ENCODE results near the gene EVI5. TPM values are rescaled to one million over a fixed set of nuclear protein-coding genes. Genes with fewer than 3 reads are reported as not detected.

Gene EVI5
- polyA plus RNA-seq, 2 of the 4 experiments (the other 2 are of a cell fraction): 10.2 to 10.4 TPM

DNA sequence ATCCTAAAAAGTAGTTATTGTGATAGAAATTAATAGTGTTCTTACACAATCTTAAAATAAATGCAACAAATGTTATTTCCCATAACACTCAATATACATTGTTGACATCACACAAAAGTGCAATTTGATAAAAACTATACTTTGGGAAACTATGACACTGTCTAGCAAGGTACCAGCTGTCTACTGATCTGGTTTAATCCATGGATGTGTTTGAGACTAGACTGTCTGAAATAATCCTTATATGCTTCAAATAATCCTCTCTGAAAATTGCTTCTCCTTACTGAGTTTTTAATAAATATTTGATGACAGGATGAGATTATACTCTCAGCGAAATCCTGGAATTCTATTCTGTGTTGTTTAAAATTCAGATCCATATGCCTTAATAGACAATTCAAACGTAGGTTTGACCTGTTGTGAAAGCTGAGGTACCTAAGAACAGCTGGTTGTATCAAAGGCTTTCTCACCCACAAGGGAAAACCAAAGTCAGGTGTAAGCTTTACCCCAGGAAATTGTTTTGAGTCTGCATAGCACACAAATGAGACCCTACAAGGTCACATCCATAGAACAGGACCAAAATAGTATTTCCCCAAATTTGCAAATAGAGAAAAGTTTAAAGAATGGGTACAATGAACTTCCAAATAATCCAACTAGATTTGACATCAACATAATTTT lies 289.4 kb downstream of the EVI5 start:
- no peak overlapping the region for H3K4me2 ChIP-seq
- no peaks in the 10 kb centered on the region for H3K4me1 ChIP-seq
- FAIRE-seq: no peak
- TF ChIP-seq FOXS1 (CRISPR knock-in tag; IDR thresholded peaks at IDR 0.05) (no peak), RCOR1 (IDR thresholded peaks at IDR 0.05; ENCODE audit: low read depth, low read length) (no peak), SREBF2 (IDR thresholded peaks at IDR 0.05) (no peak), ZSCAN20 (CRISPR knock-in tag; IDR thresholded peaks at IDR 0.05) (no peak), POLR2AphosphoS2 (conservative IDR thresholded peaks at IDR 0.05; ENCODE audit: low read length) (no peak), RAD21 (conservative IDR thresholded peaks at IDR 0.05 in 1 of 2, IDR thresholded peaks at IDR 0.05 in 1 of 2) (no peak), PBX3 (IDR thresholded peaks at IDR 0.05) (no peak), CBX2 (IDR thresholded peaks at IDR 0.05; ENCODE audit: borderline replicate concordance, low read depth) (no peak), FOSB (CRISPR knock-in tag; IDR thresholded peaks at IDR 0.05) (no peak)
- TF ChIP-seq, protein P1, sequence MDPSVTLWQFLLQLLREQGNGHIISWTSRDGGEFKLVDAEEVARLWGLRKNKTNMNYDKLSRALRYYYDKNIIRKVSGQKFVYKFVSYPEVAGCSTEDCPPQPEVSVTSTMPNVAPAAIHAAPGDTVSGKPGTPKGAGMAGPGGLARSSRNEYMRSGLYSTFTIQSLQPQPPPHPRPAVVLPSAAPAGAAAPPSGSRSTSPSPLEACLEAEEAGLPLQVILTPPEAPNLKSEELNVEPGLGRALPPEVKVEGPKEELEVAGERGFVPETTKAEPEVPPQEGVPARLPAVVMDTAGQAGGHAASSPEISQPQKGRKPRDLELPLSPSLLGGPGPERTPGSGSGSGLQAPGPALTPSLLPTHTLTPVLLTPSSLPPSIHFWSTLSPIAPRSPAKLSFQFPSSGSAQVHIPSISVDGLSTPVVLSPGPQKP (IDR thresholded peaks at IDR 0.05; ENCODE audit: low read depth, low read length): no peak
- no peak for ATAC-seq
- POLR2A ChIA-PET: no interaction called here
- CTCF ChIA-PET: no interaction called here
- 14% methylated on average over 2 of the region's 2 CpGs for WGBS (ENCODE audit: missing lambda C conversion rate)
- H3K4me3 ChIP-seq: no peak overlapping the region
- H3K27ac ChIP-seq: no peak overlapping the region
- DNase-seq (ENCODE audit: low read depth in 1 of 2, low spot score in 1 of 2): no peak
- H3K9me3 ChIP-seq: no peaks in the 10 kb centered on the region

DNA sequence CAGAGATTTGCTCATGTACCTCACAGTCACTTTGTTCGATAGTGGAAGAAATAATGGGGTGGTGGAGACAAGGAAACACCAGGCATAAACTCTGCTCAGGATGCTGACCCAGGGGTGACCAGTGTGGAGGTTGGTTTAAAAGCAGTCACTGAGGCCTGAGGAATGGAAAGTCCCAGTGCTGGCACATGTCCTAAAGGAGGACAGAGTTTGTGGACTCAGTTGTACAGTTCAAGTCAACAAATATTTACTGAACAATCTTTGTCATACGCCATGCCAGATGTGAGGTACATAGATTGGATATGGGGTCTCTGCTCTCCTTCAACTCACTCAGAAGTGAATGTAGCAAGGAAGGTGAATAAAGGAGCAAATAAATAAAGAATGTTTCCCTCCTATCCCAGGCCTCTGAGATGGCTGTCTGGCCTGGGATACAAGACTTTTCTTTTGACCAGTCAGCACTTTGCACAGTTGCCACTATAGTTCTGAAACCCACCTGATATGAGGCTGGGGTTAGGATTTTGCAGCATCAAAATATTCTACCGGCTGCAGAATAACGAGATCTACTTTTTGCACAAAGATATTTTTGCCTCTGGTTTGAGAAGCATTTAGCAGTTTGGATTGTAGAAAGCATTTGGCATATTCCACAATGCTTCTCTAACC lies 290.3 kb downstream of the EVI5 start:
- no peak overlapping the region for H3K4me2 ChIP-seq
- 63% methylated on average over 4 of the region's 4 CpGs for WGBS (ENCODE audit: missing lambda C conversion rate)
- no peak overlapping the region for H3K4me3 ChIP-seq
- ChIA-PET POLR2A (no interaction called here), CTCF (interaction anchor here (1.4 kb wide), 1 partner anchor 184 kb away, joined by 3 read pairs; no protein-coding TSS in a partner anchor)
- FAIRE-seq (no peak), DNase-seq (ENCODE audit: low read depth in 1 of 2, low spot score in 1 of 2) (no peak), ATAC-seq (no peak)
- no peak overlapping the region for H3K27ac ChIP-seq
- no peaks in the 10 kb centered on the region for H3K4me1 ChIP-seq
- no peak for TF ChIP-seq ZFP36 (IDR thresholded peaks at IDR 0.05; ENCODE audit: borderline replicate concordance, partially characterized antibody)
- TF ChIP-seq ATOH8 (CRISPR knock-in tag; IDR thresholded peaks at IDR 0.05; ENCODE audit: low read depth): no peak
- no peak for TF ChIP-seq BHLHE40 (IDR thresholded peaks at IDR 0.05; ENCODE audit: low read depth, low read length)
- TF ChIP-seq HEYL (CRISPR knock-in tag; IDR thresholded peaks at IDR 0.05): no peak
- TF ChIP-seq MAFK (IDR thresholded peaks at IDR 0.05; ENCODE audit: partially characterized antibody): peak; percentile 67
- no peak for TF ChIP-seq EHMT2 (IDR thresholded peaks at IDR 0.05; ENCODE audit: low read depth)
- no peak for TF ChIP-seq E2F6 (IDR thresholded peaks at IDR 0.05; ENCODE audit: borderline replicate concordance, low read depth)
- no peak for TF ChIP-seq NR3C1 (IDR thresholded peaks at IDR 0.05)
- no peaks in the 10 kb centered on the region for H3K9me3 ChIP-seq

- Histone ChIP-seq H3K4me3 (no peak overlapping the region), H3K9me3 (no peaks in the 10 kb centered on the region), H3K27ac (no peak overlapping the region), H3K4me2 (no peak overlapping the region), H3K4me1 (no peaks in the 10 kb centered on the region)
- FAIRE-seq (no peak), DNase-seq (ENCODE audit: low read depth in 1 of 2, low spot score in 1 of 2) (no peak), ATAC-seq (no peak)
- ChIA-PET POLR2A (no interaction called here), CTCF (no interaction called here)
- 88% methylated on average over 4 of the region's 4 CpGs for WGBS (ENCODE audit: missing lambda C conversion rate)
- TF ChIP-seq, protein P1 (IDR thresholded peaks at IDR 0.05; ENCODE audit: low read depth, low read length): no peak
- TF ChIP-seq POLR2A (IDR thresholded peaks at IDR 0.05; ENCODE audit: low read length) (no peak), E2F6 (IDR thresholded peaks at IDR 0.05; ENCODE audit: borderline replicate concordance, low read depth) (no peak), EHF (CRISPR knock-in tag; IDR thresholded peaks at IDR 0.05) (no peak), GATA3 (IDR thresholded peaks at IDR 0.05; ENCODE audit: borderline replicate concordance) (no peak), ZFP36 (IDR thresholded peaks at IDR 0.05; ENCODE audit: borderline replicate concordance, partially characterized antibody) (no peak), HOXB5 (CRISPR knock-in tag; IDR thresholded peaks at IDR 0.05) (no peak), RFX5 (IDR thresholded peaks at IDR 0.05) (no peak), TP53 (CRISPR knock-in tag; IDR thresholded peaks at IDR 0.05) (no peak), RNF2 (IDR thresholded peaks at IDR 0.05; ENCODE audit: borderline replicate concordance, low read depth) (no peak), PBX3 (IDR thresholded peaks at IDR 0.05) (no peak), CBX8 (IDR thresholded peaks at IDR 0.05) (no peak), HOXB13 (CRISPR knock-in tag; IDR thresholded peaks at IDR 0.05; ENCODE audit: low read depth) (no peak), CBX2 (IDR thresholded peaks at IDR 0.05; ENCODE audit: borderline replicate concordance, low read depth) (no peak)
Observed at GRCh38 chr1:92493139-92493538, 291.8 kb downstream of the EVI5 start.
